K562 (cell line): ENCODE measurements around the gene TMEM114. TPM values are rescaled to one million over a fixed set of nuclear protein-coding genes. Genes with fewer than 3 reads are reported as not detected.
"Not testable (repeated sequence)": the region's sequence is repeated elsewhere in the genome, so short reads cannot be mapped to it uniquely, and the experiment has no call there.

Source experiments
- ATAC-seq: fragments of 200-7000 bp; cut with Tn5 transposase; 3 replicates; pipeline ENCODE4 v1.9.1; 2020; ENCODE audit warnings: moderate library complexity
- BruUV-seq: library from RNA; stranded (reverse); fragments of 400-500 nt; replicated peaks from 2 replicates; lab custom pipeline; 2021; lab: Mats Ljungman, UMichigan
- CTCF ChIA-PET: fragments of 300-600 bp; formaldehyde crosslinking; extraction: SDS; loops from one replicate; lab custom pipeline; 2021; ENCODE audit warnings: low intra/inter-chr PET ratio; lab: Yijun Ruan, JAX
- POLR2A ChIA-PET: fragments of 300-600, 350-650 bp; sonication (Branson Sonifier 250); formaldehyde crosslinking; extraction: SDS; loops from one replicate; lab custom pipeline; 2021; ENCODE audit warnings: antibody characterized with exemption, inconsistent platforms; lab: Yijun Ruan, JAX
- DNase-seq, 4 experiments: peaks; one replicate each; pipeline versions ENCODE4 v3.0.0 to v3.0.0-alpha.2; 2011 to 2018; ENCODE audit warnings: low spot score in 3 of 4, mixed read lengths in 3 of 4; ENCODE audit errors: extremely low read depth in 1 of 4
- FAIRE-seq: peaks from 2 replicates; lab custom pipeline; 2011; peaks lifted over from hg19 to GRCh38; lab: Jason Lieb, UNC
- H2AFZ ChIP-seq: 2 replicates; pipeline ENCODE4 v1.6.0; 2011; ENCODE audit warnings: low read depth, low read length, control low read depth, inconsistent platforms
- H3K27ac ChIP-seq: fragments of 200-600 bp; 3 replicates; pipeline ENCODE4 v1.8.0; 2011; ENCODE audit warnings: low read depth, mild to moderate bottlenecking, control low read depth, inconsistent platforms, low read length, moderate library complexity, mixed read lengths; ENCODE audit errors: extremely low read depth
- H3K27me3 ChIP-seq, 2 experiments: fragments of 300-600 bp in 1 of 2; 2 replicates in 1 of 2; 3 replicates in 1 of 2; pipeline versions ENCODE4 v1.6.0 to v1.8.0; 2011; ENCODE audit warnings: inconsistent platforms in 2 of 2, low read length in 2 of 2, mild to moderate bottlenecking in 1 of 2, mixed read lengths in 1 of 2, moderate library complexity in 1 of 2; ENCODE audit not compliant: control insufficient read depth in 2 of 2, insufficient read depth in 2 of 2
- H3K36me3 ChIP-seq: fragments of 300-600 bp; 3 replicates; pipeline ENCODE4 v1.8.0; 2011; ENCODE audit warnings: mild to moderate bottlenecking, low read length, inconsistent platforms; ENCODE audit not compliant: control insufficient read depth, insufficient read depth
- H3K4me1 ChIP-seq, 2 experiments: fragments of 200-600 bp in 1 of 2; replicated peaks in 1 of 2; 2 replicates in 1 of 2; 3 replicates in 1 of 2; pipeline versions ENCODE4 v1.5.1 to v1.8.0; 2011; ENCODE audit warnings: inconsistent platforms in 2 of 2, low read length in 2 of 2, mild to moderate bottlenecking in 1 of 2, mixed read lengths in 1 of 2, moderate library complexity in 1 of 2; ENCODE audit not compliant: control insufficient read depth in 2 of 2, insufficient read depth in 2 of 2
- H3K4me2 ChIP-seq: 2 replicates; pipeline ENCODE4 v1.6.1; 2011; ENCODE audit warnings: low read length, control low read depth, inconsistent platforms, mixed read lengths; ENCODE audit not compliant: insufficient read depth
- H3K4me3 ChIP-seq: fragments of 200-600 bp; sonication (generic), shearing (Covaris generic); 2 replicates; pipeline ENCODE4 v1.5.1; 2016; ENCODE audit warnings: control low read depth, inconsistent platforms
- H3K79me2 ChIP-seq: fragments of 200-600 bp; 3 replicates; pipeline ENCODE4 v1.8.0; 2011; ENCODE audit warnings: low read length, inconsistent platforms; ENCODE audit not compliant: control insufficient read depth, insufficient read depth
- H3K9ac ChIP-seq, 2 experiments: 2 replicates each; pipeline versions ENCODE4 v1.6.0 to v1.6.1; 2011; ENCODE audit warnings: low read depth in 2 of 2, low read length in 2 of 2, control low read depth in 1 of 2, inconsistent platforms in 1 of 2, mild to moderate bottlenecking in 1 of 2, mixed read lengths in 1 of 2; ENCODE audit not compliant: insufficient read depth in 1 of 2
- H3K9me1 ChIP-seq: one replicate; pipeline ENCODE4 v1.6.0; 2011; ENCODE audit warnings: inconsistent platforms, mild to moderate bottlenecking, low read length, moderate library complexity; ENCODE audit not compliant: control insufficient read depth, insufficient read depth
- H3K9me3 ChIP-seq: replicated peaks from 2 replicates; pipeline ENCODE4 v1.5.1; 2011; ENCODE audit warnings: low read depth, low read length, inconsistent platforms; ENCODE audit not compliant: control insufficient read depth, insufficient read depth
- H4K20me1 ChIP-seq: replicated peaks from 2 replicates; pipeline ENCODE4 v1.6.1; 2011; ENCODE audit warnings: low read length, inconsistent platforms, mixed read lengths; ENCODE audit not compliant: control insufficient read depth, insufficient read depth
- MBD2 ChIP-seq: sonication (generic); IDR thresholded peaks from 2 replicates; pipeline ENCODE4 v1.6.1; 2016; ENCODE audit warnings: low read depth, borderline replicate concordance
- ZNF134 ChIP-seq: fragments of 250-450 bp; sonication (Bioruptor Pico); conservative IDR thresholded peaks from 2 replicates; pipeline ENCODE4 v1.4.0; 2020
- WGBS: fragments of 100-300 bp; shearing (Covaris generic); methylation state at CpG from one replicate; pipeline ENCODE4 v1.1.6; 2016; ENCODE audit warnings: low coverage, mixed read lengths; ENCODE audit not compliant: insufficient coverage; ENCODE audit errors: missing lambda C conversion rate; 5-methylcytosine and 5-hydroxymethylcytosine counted together
- in situ Hi-C: fragments of 300-500 bp; cut with MboI; formaldehyde crosslinking; loops from 4 replicates; pipeline ENCODE4 v1.15.0; 2018; ENCODE audit warnings: inconsistent platforms, mixed read lengths
- intact Hi-C: fragments of 100-400 bp; cut with micrococcal nuclease; formaldehyde crosslinking; loops from 2 replicates; pipeline ENCODE4 v1.14.2; 2022
- polyA plus RNA-seq, 8 experiments: library from polyadenylated mRNA; depleted of rRNA in 4 of 8; stranded (reverse) in 5 of 8; unstranded in 3 of 8; fragments of >200 nt; fragmentation: Nextera tagmentation in 2 of 8; fragmentation: Illumina TruSeq in 1 of 8; extraction: Ambion mirVana in 2 of 8; extraction: Trizol in 1 of 8; gene quantifications; 2 replicates each; pipeline versions ENCODE4 v1.2.1 to v1.2.3, GENCODE V29; 2011 to 2014; ENCODE audit warnings: inconsistent platforms in 1 of 8, missing spikeins in 1 of 8
- total RNA-seq, 7 experiments: library from RNA; depleted of rRNA in 6 of 7; stranded (reverse); fragments of >200 nt in 6 of 7; fragmentation: Illumina TruSeq in 2 of 7; extraction: Trizol in 2 of 7; gene quantifications; 2 replicates each; pipeline versions ENCODE4 v1.2.1 to v1.2.3, GENCODE V29; 2011 to 2021; ENCODE audit warnings: low replicate concordance in 1 of 7

The TMEM114 gene
- total and polyA plus RNA-seq, 9 of the 15 experiments (the other 6 are each of a cell fraction or from before 2014, with no cell fraction given), result not detected

- H3K4me1 ChIP-seq, H3K79me2 ChIP-seq, H3K9me3 ChIP-seq, ATAC-seq, H4K20me1 ChIP-seq, H3K9ac ChIP-seq, H3K27ac ChIP-seq, DNase-seq, H3K4me2 ChIP-seq, H3K36me3 ChIP-seq, H2AFZ ChIP-seq, H3K9me1 ChIP-seq, FAIRE-seq, BruUV-seq, CTCF ChIA-PET, H3K4me3 ChIP-seq: not testable (repeated sequence)
- WGBS, result 8% methylated on average over 9 of the region's 12 CpGs
- POLR2A ChIA-PET, result interaction anchor here (0.7 kb wide), 1 partner anchor 1077 kb away, joined by 3 read pairs; no protein-coding TSS in a partner anchor
- peaks cover 9 to 29% of the 10 kb centered on the region in 2 experiments; a peak in 4 of 5 replicates for H3K27me3 ChIP-seq
- intact Hi-C loops (loop anchor here (5.0 kb wide), 1 partner anchor 312 kb away; the partner anchor contains the start of gene LITAFD), in situ Hi-C loops (loop anchor here (25.0 kb wide), 1 partner anchor 1592 kb away; no protein-coding TSS in a partner anchor)
Measured at GRCh38 chr16:8570393-8570792, 19.9 kb downstream of the TMEM114 start.

GRCh38 chr16:8569650-8570346 lies 20.5 kb downstream of the TMEM114 start:
- no peaks in the 10 kb centered on the region for H3K79me2 ChIP-seq
- no peak for FAIRE-seq
- TF ChIP-seq MBD2 (no peak), ZNF134 (no peak)
- TF ChIP-seq, all 486 proteins: peak for 0
- intact Hi-C loops, result loop anchor here (5.0 to 10.0 kb wide), 3 partner anchors 88 to 565 kb away; partner anchors contain the start of gene LITAFD
- Histone ChIP-seq H3K27ac (no peak overlapping the region), H3K27me3 (peaks cover 9 to 29% of the 10 kb centered on the region in 2 experiments; a peak in 4 of 5 replicates), H3K4me1 (peaks cover 0 to 8% of the 10 kb centered on the region in 2 experiments; a peak in 2 of 5 replicates), H2AFZ (no peak overlapping the region), H3K9ac (no peak overlapping the region), H3K4me2 (no peak overlapping the region), H3K36me3 (no peaks in the 10 kb centered on the region), H3K4me3 (no peak overlapping the region), H3K9me1 (no peaks in the 10 kb centered on the region), H3K9me3 (no peaks in the 10 kb centered on the region), H4K20me1 (no peaks in the 10 kb centered on the region)
- no TSS peak for BruUV-seq
- DNase-seq (no peak), ATAC-seq (no peak)
- in situ Hi-C loops, result loop anchor here (5.0 to 25.0 kb wide), 2 partner anchors 313 to 1593 kb away; partner anchors contain the start of gene LITAFD
- CTCF ChIA-PET, result no interaction called here
- POLR2A ChIA-PET, result interaction anchor here (0.6 to 0.7 kb wide), 2 partner anchors 69 to 1077 kb away, joined by 3 read pairs; no protein-coding TSS in a partner anchor
- WGBS, result 19% methylated on average over 28 of the region's 35 CpGs
